ENCODE results near the gene STRA8. TPM values are rescaled to one million over a fixed set of nuclear protein-coding genes. Genes with fewer than 3 reads are reported as not detected.

Gene STRA8
- total RNA-seq, 6 donors from 2014 or later, result not detected

GRCh38 chr7:135299235-135299634 lies 65.6 kb downstream of the STRA8 start:
- no peaks in the 10 kb centered on the region for H3K4me1 ChIP-seq
- 79 to 80% methylated on average over 6 of the region's 6 CpGs for WGBS, 2 donors

GRCh38 chr7:135300913-135301765 lies 67.5 kb downstream of the STRA8 start:
- H3K36me3 ChIP-seq, result no peaks in the 10 kb centered on the region
- no peak for TF ChIP-seq POLR2A (IDR thresholded peaks at IDR 0.05)
- no peak for TF ChIP-seq POLR2AphosphoS5 (IDR thresholded peaks at IDR 0.05)
- no peak for TF ChIP-seq CTCF (IDR thresholded peaks at IDR 0.05)
- no peak for TF ChIP-seq EP300 (IDR thresholded peaks at IDR 0.05)
- H3K27me3 ChIP-seq, result peaks cover 0 to 2% (median 0%) of the 10 kb centered on the region in 4 donors
- ATAC-seq (ENCODE audit: low FRiP score in 2 of 2) (no peak), DNase-seq (no peak)
- H3K4me1 ChIP-seq, result no peaks in the 10 kb centered on the region
- no peak overlapping the region for H3K27ac ChIP-seq
- no peaks in the 10 kb centered on the region for H3K9me3 ChIP-seq
- 81 to 89% methylated on average over 3 of the region's 3 CpGs for WGBS, 2 donors
- no peak overlapping the region for H3K4me3 ChIP-seq

More at GRCh38 chr7:135299235-135299634, 65.6 kb downstream of the STRA8 start:
- Histone ChIP-seq H3K4me3 (no peak overlapping the region), H3K9me3 (no peaks in the 10 kb centered on the region), H3K27ac (no peak overlapping the region), H3K36me3 (no peaks in the 10 kb centered on the region), H3K27me3 (peaks cover 0 to 2% (median 0%) of the 10 kb centered on the region in 4 donors)
- ATAC-seq (ENCODE audit: low FRiP score in 2 of 2) (no peak), DNase-seq (no peak)
- TF ChIP-seq POLR2AphosphoS5 (IDR thresholded peaks at IDR 0.05) (no peak), POLR2A (IDR thresholded peaks at IDR 0.05) (no peak), CTCF (IDR thresholded peaks at IDR 0.05) (no peak), EP300 (IDR thresholded peaks at IDR 0.05) (no peak)

Small RNA genes lying within 50 kb of the gene (small RNA-seq; reads per million reads assigned to genes)
- 0 to 0.72 (median 0.31) reads per million in 4 donors for gene MIR6509

Other genes starting within 250 kb of the STRA8 start
- 1 to 10 TPM; 1.0 to 5.2 (median 2.5) TPM for gene AGBL3, start 247.3 kb upstream of the STRA8 start, total RNA-seq
- gene TMEM140, start 85.8 kb upstream of the STRA8 start, total RNA-seq, result 10 to 100 TPM; 25.2 to 59.2 (median 32.4) TPM
- gene CYREN, start 63.1 kb upstream of the STRA8 start, total RNA-seq, result 100 to 1,000 TPM in 1 of 6 donors, 10 to 100 TPM in 5; 27.3 to 119 (median 40.4) TPM
- 100 to 1,000 TPM in 1 of 6 donors, 10 to 100 TPM in 5; 19.0 to 180 (median 27.5) TPM for gene WDR91, start 22.3 kb upstream of the STRA8 start, total RNA-seq

Measured in upper lobe of left lung (tissue), 6 donors.